Breast epithelium (tissue), 4 donors: Measurements from ENCODE around the gene TBX15. TPM values are rescaled to one million over a fixed set of nuclear protein-coding genes. Genes with fewer than 3 reads are reported as not detected.
A peak's percentile ranks its signal among the peaks of the same experiment; 100 is the strongest.

ENCODE experiments used
- DNase-seq, 2 donors: peaks; one replicate each; pipeline ENCODE4 v3.0.0-alpha.2; 2019; ENCODE audit warnings: low spot score in 2 of 2
- H3K27ac ChIP-seq, 2 donors: fragments of 200-600 bp; sonication (generic) in 1 of 2; one replicate each; pipeline ENCODE4 v1.5.1; 2016 to 2019; ENCODE audit warnings: mild to moderate bottlenecking in 1 of 2
- H3K27me3 ChIP-seq, 2 donors: fragments of 200-600 bp; sonication (generic) in 1 of 2; one replicate each; pipeline versions ENCODE4 v1.5.1 to v1.6.0; 2017 to 2019; ENCODE audit warnings: control low read depth in 1 of 2, mild to moderate bottlenecking in 1 of 2
- H3K36me3 ChIP-seq: fragments of 200-600 bp; one replicate; pipeline ENCODE4 v1.5.1; 2019
- H3K4me1 ChIP-seq, 2 donors: fragments of 200-600 bp; sonication (generic); one replicate each; pipeline ENCODE4 v1.5.1; 2016 to 2019; ENCODE audit warnings: control low read depth in 1 of 2
- H3K4me3 ChIP-seq, 3 donors: fragments of 200-600 bp; sonication (generic); 1 replicate in 2 of 3; 2 replicates in 1 of 3; pipeline ENCODE4 v1.5.1; 2016 to 2019; ENCODE audit warnings: mild to moderate bottlenecking in 3 of 3, moderate library complexity in 2 of 3
- H3K9me3 ChIP-seq, 2 donors: fragments of 200-600 bp; sonication (generic) in 1 of 2; one replicate each; pipeline ENCODE4 v1.5.1; 2016 to 2019; ENCODE audit warnings: control low read depth in 1 of 2
- POLR2A ChIP-seq: fragments of 450-650 bp; IDR thresholded peaks from one replicate; pipeline ENCODE4 v1.6.1; 2016; ENCODE audit warnings: antibody characterized with exemption, mild to moderate bottlenecking, moderate library complexity
- POLR2AphosphoS5 ChIP-seq, 3 donors: sonication (generic); formaldehyde crosslinking; IDR thresholded peaks; one replicate each; pipeline ENCODE4 v1.6.1; 2017; ENCODE audit warnings: antibody characterized with exemption in 3 of 3
- intact Hi-C: fragments of 100-400 bp; cut with DNase I; formaldehyde crosslinking; loops from one replicate; pipeline ENCODE4 v1.15.1; 2023; ENCODE audit warnings: low total_unique reads
- total RNA-seq, 3 donors: library from RNA; depleted of rRNA; stranded (reverse); fragments of >200 nt; gene quantifications; one replicate each; pipeline ENCODE4 v1.1.0, GENCODE V29; 2016
- TF ChIP-seq, protein P1 (sequence below), 3 donors: fragments of 450-650 bp; IDR thresholded peaks; one replicate each; pipeline ENCODE4 v1.5.1; 2016 to 2017; ENCODE audit warnings: antibody characterized with exemption in 3 of 3, mild to moderate bottlenecking in 3 of 3, moderate library complexity in 3 of 3

Gene TBX15
- total RNA-seq, 3 donors from 2014 or later, result 5.9 to 60.0 (median 34.1) TPM

- no peaks in the 10 kb centered on the region for H3K4me1 ChIP-seq
- TF ChIP-seq, protein P1, sequence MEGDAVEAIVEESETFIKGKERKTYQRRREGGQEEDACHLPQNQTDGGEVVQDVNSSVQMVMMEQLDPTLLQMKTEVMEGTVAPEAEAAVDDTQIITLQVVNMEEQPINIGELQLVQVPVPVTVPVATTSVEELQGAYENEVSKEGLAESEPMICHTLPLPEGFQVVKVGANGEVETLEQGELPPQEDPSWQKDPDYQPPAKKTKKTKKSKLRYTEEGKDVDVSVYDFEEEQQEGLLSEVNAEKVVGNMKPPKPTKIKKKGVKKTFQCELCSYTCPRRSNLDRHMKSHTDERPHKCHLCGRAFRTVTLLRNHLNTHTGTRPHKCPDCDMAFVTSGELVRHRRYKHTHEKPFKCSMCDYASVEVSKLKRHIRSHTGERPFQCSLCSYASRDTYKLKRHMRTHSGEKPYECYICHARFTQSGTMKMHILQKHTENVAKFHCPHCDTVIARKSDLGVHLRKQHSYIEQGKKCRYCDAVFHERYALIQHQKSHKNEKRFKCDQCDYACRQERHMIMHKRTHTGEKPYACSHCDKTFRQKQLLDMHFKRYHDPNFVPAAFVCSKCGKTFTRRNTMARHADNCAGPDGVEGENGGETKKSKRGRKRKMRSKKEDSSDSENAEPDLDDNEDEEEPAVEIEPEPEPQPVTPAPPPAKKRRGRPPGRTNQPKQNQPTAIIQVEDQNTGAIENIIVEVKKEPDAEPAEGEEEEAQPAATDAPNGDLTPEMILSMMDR (IDR thresholded peaks at IDR 0.05), result no peak
- TF ChIP-seq POLR2AphosphoS5 (IDR thresholded peaks at IDR 0.05) (no peak), POLR2A (no peak)
Observed at GRCh38 chr1:118963138-118963455, 25.0 kb downstream of the TBX15 start.

GRCh38 chr1:118961156-118961555 is 27.0 kb downstream of the TBX15 start:
- Histone ChIP-seq H3K27me3 (no peaks in the 10 kb centered on the region), H3K9me3 (no peaks in the 10 kb centered on the region), H3K4me3 (no peak overlapping the region), H3K27ac (peak overlapping the region in 1 of 2 donors; percentile 66), H3K4me1 (no peaks in the 10 kb centered on the region), H3K36me3 (no peaks in the 10 kb centered on the region)
- intact Hi-C loops, result no loop called here
- no peak for DNase-seq
- TF ChIP-seq, protein P1 (IDR thresholded peaks at IDR 0.05), result no peak
- TF ChIP-seq POLR2A (no peak), POLR2AphosphoS5 (IDR thresholded peaks at IDR 0.05) (no peak)

More at GRCh38 chr1:118963138-118963455, 25.0 kb downstream of the TBX15 start:
- peak overlapping the region in 1 of 2 donors; percentile 55 for H3K27ac ChIP-seq
- H3K36me3 ChIP-seq, result no peaks in the 10 kb centered on the region
- H3K4me3 ChIP-seq, result no peak overlapping the region
- H3K9me3 ChIP-seq, result no peaks in the 10 kb centered on the region
- DNase-seq, result no peak
- intact Hi-C loops, result no loop called here
- H3K27me3 ChIP-seq, result no peaks in the 10 kb centered on the region

DNA sequence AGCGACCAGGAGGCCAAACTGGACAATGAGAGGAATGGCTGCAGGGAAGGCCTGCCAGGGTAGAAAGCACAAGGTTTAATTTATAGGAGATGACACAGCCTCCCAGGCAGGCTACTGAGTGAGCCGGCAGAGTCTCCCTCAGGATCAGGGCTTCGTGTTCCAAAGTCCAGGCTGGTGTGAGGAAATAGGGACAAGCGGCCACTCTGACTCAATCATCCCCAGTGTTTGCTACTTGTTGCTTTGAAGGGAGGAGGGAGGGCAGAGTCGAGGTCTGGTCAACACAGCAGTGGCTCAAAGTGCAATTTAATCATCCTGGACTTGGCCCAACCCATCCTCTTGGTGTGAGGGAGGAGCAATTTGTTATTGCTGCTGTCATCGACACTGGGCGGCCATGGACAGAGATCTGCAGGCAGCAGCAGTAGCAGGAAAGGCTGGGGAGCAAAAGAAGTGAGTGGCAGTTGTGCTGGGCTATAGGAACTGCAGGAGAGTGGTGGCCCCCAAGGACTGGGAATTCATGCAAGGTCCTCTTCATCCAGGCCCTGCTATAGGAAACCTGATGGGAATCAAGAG is 27.5 kb downstream of the TBX15 start:
- peak; percentile 11 to 91 (median 28) for TF ChIP-seq POLR2AphosphoS5 (IDR thresholded peaks at IDR 0.05)
- TF ChIP-seq, protein P1 (IDR thresholded peaks at IDR 0.05), result no peak
- Histone ChIP-seq H3K27ac (peak overlapping the region in 1 of 2 donors; percentile 66), H3K9me3 (no peaks in the 10 kb centered on the region), H3K36me3 (no peaks in the 10 kb centered on the region), H3K4me3 (no peak overlapping the region), H3K27me3 (no peaks in the 10 kb centered on the region), H3K4me1 (no peaks in the 10 kb centered on the region)
- DNase-seq, result peak in 1 of 2 donors; percentile 30
- intact Hi-C loops, result no loop called here

- H3K27ac ChIP-seq, result peak overlapping the region in 1 of 2 donors; percentile 66
- no peaks in the 10 kb centered on the region for H3K4me1 ChIP-seq
- intact Hi-C loops, result no loop called here
- no peaks in the 10 kb centered on the region for H3K27me3 ChIP-seq
- DNase-seq, result no peak
- H3K9me3 ChIP-seq, result no peaks in the 10 kb centered on the region
- TF ChIP-seq, protein P1 (IDR thresholded peaks at IDR 0.05), result no peak
- TF ChIP-seq POLR2A, result no peak
- no peak for TF ChIP-seq POLR2AphosphoS5 (IDR thresholded peaks at IDR 0.05)
- no peaks in the 10 kb centered on the region for H3K36me3 ChIP-seq
- no peak overlapping the region for H3K4me3 ChIP-seq
Observed at GRCh38 chr1:118960026-118960561, 28.0 kb downstream of the TBX15 start.

- no peaks in the 10 kb centered on the region for H3K4me1 ChIP-seq
- DNase-seq, result no peak
- H3K4me3 ChIP-seq, result no peak overlapping the region
- no peaks in the 10 kb centered on the region for H3K36me3 ChIP-seq
- H3K27ac ChIP-seq, result no peak overlapping the region
- intact Hi-C loops, result no loop called here
- TF ChIP-seq, protein P1 (IDR thresholded peaks at IDR 0.05), result no peak
- TF ChIP-seq POLR2AphosphoS5 (IDR thresholded peaks at IDR 0.05) (no peak), POLR2A (no peak)
- H3K9me3 ChIP-seq, result no peaks in the 10 kb centered on the region
- no peaks in the 10 kb centered on the region for H3K27me3 ChIP-seq
Observed at GRCh38 chr1:118958937-118959631, 29.1 kb downstream of the TBX15 start.
